Caco-2 (cell line): Measurements from ENCODE around the gene NOS3. TPM values are rescaled to one million over a fixed set of nuclear protein-coding genes. Genes with fewer than 3 reads are reported as not detected.
"Not testable (repeated sequence)": the region's sequence is repeated elsewhere in the genome, so short reads cannot be mapped to it uniquely, and the experiment has no call there.

Experiments
- BruUV-seq: library from RNA; stranded (reverse); fragments of 400-500 nt; replicated peaks from 2 replicates; lab custom pipeline; 2021; lab: Mats Ljungman, UMichigan
- CTCF ChIA-PET: fragments of 300-600 bp; sonication (Branson Sonifier 250); formaldehyde crosslinking; loops from one replicate; lab custom pipeline; 2022; ENCODE audit warnings: antibody characterized with exemption; lab: Charles Lee
- POLR2A ChIA-PET: fragments of 300-600 bp; sonication (Branson Sonifier 250); formaldehyde crosslinking; loops from one replicate; lab custom pipeline; 2022; ENCODE audit warnings: antibody characterized with exemption; lab: Charles Lee
- DNase-seq, 2 experiments: peaks; one replicate each; pipeline versions ENCODE4 v3.0.0 to v3.0.0-alpha.2; 2020 to 2022
- H3K27me3 ChIP-seq: replicated peaks from 2 replicates; pipeline ENCODE4 v1.6.0; 2011; ENCODE audit warnings: low read length; ENCODE audit not compliant: control insufficient read depth, insufficient read depth
- H3K36me3 ChIP-seq: 2 replicates; pipeline ENCODE4 v1.5.1; 2011; ENCODE audit warnings: low read length; ENCODE audit not compliant: control insufficient read depth, insufficient read depth
- H3K4me1 ChIP-seq: fragments of 250-450 bp; sonication (Bioruptor Pico); 2 replicates; pipeline ENCODE4 v1.5.1; 2020; ENCODE audit warnings: mild to moderate bottlenecking
- H3K4me3 ChIP-seq: 2 replicates; pipeline ENCODE4 v1.5.1; 2011; ENCODE audit warnings: low read depth, mild to moderate bottlenecking, control low read depth, low read length
- H3K9me3 ChIP-seq: fragments of 250-450 bp; sonication (Bioruptor Pico); 2 replicates; pipeline ENCODE4 v1.5.1; 2020; ENCODE audit warnings: mild to moderate bottlenecking, moderate library complexity
- H3K27ac Mint-ChIP-seq: one replicate; pipeline ENCODE4 v1.8.0; 2022; ENCODE audit warnings: mixed read lengths; ENCODE audit not compliant: unreplicated experiment
- H3K27me3 Mint-ChIP-seq: one replicate; pipeline ENCODE4 v1.8.0; 2022; ENCODE audit warnings: mixed read lengths; ENCODE audit not compliant: insufficient read depth, unreplicated experiment
- H3K36me3 Mint-ChIP-seq: one replicate; pipeline ENCODE4 v1.8.0; 2022; ENCODE audit warnings: mild to moderate bottlenecking, mixed read lengths; ENCODE audit not compliant: insufficient read depth, unreplicated experiment
- H3K4me1 Mint-ChIP-seq: one replicate; pipeline ENCODE4 v1.8.0; 2022; ENCODE audit warnings: low read depth, mixed read lengths; ENCODE audit not compliant: unreplicated experiment
- H3K4me3 Mint-ChIP-seq: one replicate; pipeline ENCODE4 v1.8.0; 2022; ENCODE audit warnings: mild to moderate bottlenecking, moderate library complexity, mixed read lengths; ENCODE audit not compliant: unreplicated experiment
- H3K9me3 Mint-ChIP-seq: one replicate; pipeline ENCODE4 v1.8.0; 2022; ENCODE audit warnings: mixed read lengths; ENCODE audit not compliant: unreplicated experiment
- intact Hi-C: fragments of 100-400 bp; cut with micrococcal nuclease; formaldehyde crosslinking; loops from one replicate; pipeline ENCODE4 v1.10.0; 2022; ENCODE audit not compliant: unreplicated experiment
- total RNA-seq: library from RNA; stranded (reverse); gene quantifications from 2 replicates; pipeline ENCODE4 v1.2.3, GENCODE V29; 2022
- TF ChIP-seq, protein P1 (sequence below), 2 experiments: fragments of 200-600 bp in 1 of 2; IDR thresholded peaks; 1 replicate in 1 of 2; 2 replicates in 1 of 2; pipeline versions ENCODE4 v1.5.1 to v1.8.0; 2011 to 2022; ENCODE audit warnings: antibody characterized with exemption in 1 of 2, control low read depth in 1 of 2, inconsistent platforms in 1 of 2, low read depth in 1 of 2, low read length in 1 of 2, mild to moderate bottlenecking in 1 of 2, moderate library complexity in 1 of 2; ENCODE audit not compliant: insufficient read depth in 1 of 2, severe bottlenecking in 1 of 2, unreplicated experiment in 1 of 2

NOS3 gene
- total RNA-seq, 1 experiment from 2014 or later, result 1.1 TPM

DNA sequence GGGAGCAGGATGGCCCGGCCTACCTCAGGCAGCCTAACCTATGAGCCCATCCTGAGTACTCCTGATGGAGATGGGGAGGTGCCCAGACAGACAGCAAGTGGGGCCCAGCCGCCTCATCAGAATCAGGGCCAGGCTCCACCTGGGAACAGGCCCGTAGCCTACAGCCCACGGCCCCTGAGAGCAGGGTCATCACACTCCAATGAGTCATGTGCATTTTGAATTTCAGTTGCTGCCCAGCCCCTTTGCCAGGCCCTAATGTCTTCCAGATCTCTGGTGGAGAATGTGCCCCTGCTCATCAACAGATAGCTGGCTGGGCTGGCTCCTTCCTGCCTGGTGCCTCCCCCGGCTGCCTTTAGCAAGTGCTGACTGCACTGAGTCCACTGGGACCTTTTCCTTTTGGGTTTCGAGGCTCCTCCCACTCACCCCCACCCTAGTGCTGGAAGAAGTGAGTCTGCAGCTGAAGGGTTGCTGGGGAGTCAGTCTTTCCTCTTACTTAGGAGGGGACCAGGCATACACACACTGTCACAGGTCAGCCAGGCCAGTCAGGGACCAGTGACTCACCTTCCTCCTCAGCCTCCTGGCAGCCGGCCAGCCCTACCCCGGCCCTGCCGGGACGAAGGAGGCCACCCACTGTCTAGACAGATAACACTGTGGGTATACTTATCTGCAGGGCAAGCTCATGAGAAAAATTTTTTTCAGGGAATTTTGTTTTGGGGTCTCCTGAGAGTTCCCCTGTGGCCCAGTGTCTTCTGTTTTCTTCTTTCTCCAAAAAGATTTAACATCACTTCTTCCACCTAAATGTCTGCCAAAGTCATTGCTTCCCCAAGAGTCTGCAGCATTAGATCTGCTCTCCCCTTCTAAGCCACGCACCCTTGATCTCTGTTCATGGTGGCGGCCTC lies 48.4 kb downstream of the NOS3 start:
- intact Hi-C loops, result no loop called here
- Histone ChIP-seq H3K9me3 (no peaks in the 10 kb centered on the region), H3K4me1 (peaks cover 12% of the 10 kb centered on the region), H3K27me3 (no peaks in the 10 kb centered on the region; the same call in 1 of the 2 replicates), H3K36me3 (no peaks in the 10 kb centered on the region), H3K4me3 (no peak overlapping the region)
- BruUV-seq, result no TSS peak
- no peak overlapping the region for H3K4me3 Mint-ChIP-seq
- peaks cover 5% of the 10 kb centered on the region for H3K4me1 Mint-ChIP-seq
- ChIA-PET CTCF (no interaction called here), POLR2A (no interaction called here)
- peak overlapping the region; percentile 33 for H3K27ac Mint-ChIP-seq
- H3K36me3 Mint-ChIP-seq, result peaks cover 6% of the 10 kb centered on the region
- no peaks in the 10 kb centered on the region for H3K27me3 Mint-ChIP-seq
- TF ChIP-seq, protein P1, sequence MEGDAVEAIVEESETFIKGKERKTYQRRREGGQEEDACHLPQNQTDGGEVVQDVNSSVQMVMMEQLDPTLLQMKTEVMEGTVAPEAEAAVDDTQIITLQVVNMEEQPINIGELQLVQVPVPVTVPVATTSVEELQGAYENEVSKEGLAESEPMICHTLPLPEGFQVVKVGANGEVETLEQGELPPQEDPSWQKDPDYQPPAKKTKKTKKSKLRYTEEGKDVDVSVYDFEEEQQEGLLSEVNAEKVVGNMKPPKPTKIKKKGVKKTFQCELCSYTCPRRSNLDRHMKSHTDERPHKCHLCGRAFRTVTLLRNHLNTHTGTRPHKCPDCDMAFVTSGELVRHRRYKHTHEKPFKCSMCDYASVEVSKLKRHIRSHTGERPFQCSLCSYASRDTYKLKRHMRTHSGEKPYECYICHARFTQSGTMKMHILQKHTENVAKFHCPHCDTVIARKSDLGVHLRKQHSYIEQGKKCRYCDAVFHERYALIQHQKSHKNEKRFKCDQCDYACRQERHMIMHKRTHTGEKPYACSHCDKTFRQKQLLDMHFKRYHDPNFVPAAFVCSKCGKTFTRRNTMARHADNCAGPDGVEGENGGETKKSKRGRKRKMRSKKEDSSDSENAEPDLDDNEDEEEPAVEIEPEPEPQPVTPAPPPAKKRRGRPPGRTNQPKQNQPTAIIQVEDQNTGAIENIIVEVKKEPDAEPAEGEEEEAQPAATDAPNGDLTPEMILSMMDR (IDR thresholded peaks at IDR 0.05; ENCODE audit: insufficient read depth in 1 of 2, low read depth in 1 of 2, low read length in 1 of 2, severe bottlenecking in 1 of 2, unreplicated experiment in 1 of 2), result no peak
- H3K9me3 Mint-ChIP-seq, result no peaks in the 10 kb centered on the region
- DNase-seq, result peak; percentile 43 to 71

DNA sequence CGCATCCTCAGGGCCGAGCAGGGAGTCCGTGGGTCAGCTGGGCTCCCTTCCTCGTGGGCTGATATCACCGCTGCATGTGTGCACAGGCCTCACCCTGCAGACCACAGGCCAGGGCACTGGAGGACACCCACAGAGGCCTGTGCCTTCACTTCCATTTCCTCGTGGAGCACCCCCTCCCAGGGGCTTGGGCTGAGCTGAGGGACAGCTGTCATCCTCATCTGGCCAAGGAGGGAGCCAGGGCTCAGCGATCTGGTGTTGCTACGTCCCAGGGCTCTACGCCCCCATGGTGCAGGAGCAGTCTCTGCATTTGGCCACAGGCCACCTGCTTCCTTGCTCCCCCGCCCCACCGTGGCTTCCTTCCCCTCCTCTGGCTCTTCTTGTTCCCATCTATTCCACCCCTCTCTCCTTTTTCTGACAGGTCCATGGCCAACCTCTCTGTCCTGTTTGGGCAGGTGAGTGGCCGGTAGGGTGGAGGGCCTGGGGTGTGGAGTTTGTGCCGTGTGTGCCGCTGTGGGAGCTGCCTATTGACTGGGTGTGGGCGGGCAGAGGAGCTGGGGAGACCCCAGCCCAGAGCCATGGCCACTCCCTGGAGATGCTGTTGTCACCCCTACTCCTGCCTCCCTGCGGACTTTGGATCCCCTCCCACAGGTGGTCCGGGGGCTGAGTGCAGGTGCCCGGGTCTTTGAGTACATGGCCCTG lies 49.2 kb downstream of the NOS3 start:
- Mint-ChIP-seq H3K27me3 (no peaks in the 10 kb centered on the region), H3K4me1 (peaks cover 5% of the 10 kb centered on the region), H3K4me3 (no peak overlapping the region), H3K36me3 (peaks cover 6% of the 10 kb centered on the region), H3K9me3 (no peaks in the 10 kb centered on the region), H3K27ac (peak overlapping the region; percentile 33)
- BruUV-seq, result no TSS peak
- DNase-seq, result no peak
- H3K36me3 ChIP-seq, result no peaks in the 10 kb centered on the region
- intact Hi-C loops, result no loop called here
- CTCF ChIA-PET, result no interaction called here
- TF ChIP-seq, protein P1 (IDR thresholded peaks at IDR 0.05; ENCODE audit: insufficient read depth in 1 of 2, low read depth in 1 of 2, low read length in 1 of 2, severe bottlenecking in 1 of 2, unreplicated experiment in 1 of 2), result no peak
- POLR2A ChIA-PET, result no interaction called here
- no peak overlapping the region for H3K4me3 ChIP-seq
- H3K4me1 ChIP-seq, result peaks cover 12% of the 10 kb centered on the region
- no peaks in the 10 kb centered on the region for H3K9me3 ChIP-seq
- H3K27me3 ChIP-seq, result no peaks in the 10 kb centered on the region; the same call in 1 of the 2 replicates

DNA sequence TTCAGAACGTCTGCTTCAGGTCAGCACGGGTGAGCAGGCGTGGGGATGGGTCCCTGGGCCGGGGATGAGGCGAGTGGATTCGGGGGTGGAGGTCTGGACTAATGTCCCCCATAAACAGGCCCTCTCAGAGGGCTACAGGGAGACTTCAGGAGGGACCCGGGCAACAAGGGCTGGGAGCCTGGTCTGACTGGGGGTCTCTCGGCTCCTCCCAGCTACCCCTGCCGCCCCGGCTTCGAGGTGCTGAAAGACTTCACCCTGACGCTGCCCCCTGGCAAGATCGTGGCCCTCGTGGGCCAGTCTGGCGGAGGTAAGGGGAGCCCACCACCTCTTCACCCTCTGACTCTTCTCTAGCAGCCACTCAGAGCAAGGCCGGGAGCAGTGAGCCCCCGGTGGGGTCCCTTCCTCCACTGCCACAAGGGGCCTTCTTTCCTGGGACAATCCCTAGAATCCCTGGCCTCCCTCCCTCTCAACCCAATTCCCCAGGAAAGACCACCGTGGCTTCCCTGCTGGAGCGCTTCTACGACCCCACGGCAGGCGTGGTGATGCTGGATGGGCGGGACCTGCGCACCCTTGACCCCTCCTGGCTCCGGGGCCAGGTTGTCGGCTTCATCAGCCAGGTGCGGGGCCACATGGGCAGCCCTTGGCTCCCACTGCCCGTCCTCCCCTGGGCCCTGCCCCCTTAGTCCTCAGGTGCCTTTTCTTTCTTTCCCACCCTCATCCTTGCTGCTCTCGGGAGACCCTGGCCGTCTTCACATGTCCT lies 50.0 kb downstream of the NOS3 start:
- ChIA-PET POLR2A (no interaction called here), CTCF (no interaction called here)
- H3K4me3 ChIP-seq, result no peak overlapping the region
- BruUV-seq, result no TSS peak
- Mint-ChIP-seq H3K36me3 (peaks cover 6% of the 10 kb centered on the region), H3K4me3 (no peak overlapping the region), H3K27me3 (no peaks in the 10 kb centered on the region), H3K4me1 (peaks cover 5% of the 10 kb centered on the region), H3K9me3 (no peaks in the 10 kb centered on the region), H3K27ac (no peak overlapping the region)
- no peak for DNase-seq
- H3K4me1 ChIP-seq, result peaks cover 12% of the 10 kb centered on the region
- no peaks in the 10 kb centered on the region for H3K9me3 ChIP-seq
- no peaks in the 10 kb centered on the region for H3K36me3 ChIP-seq
- H3K27me3 ChIP-seq, result no peaks in the 10 kb centered on the region; the same call in 1 of the 2 replicates
- TF ChIP-seq, protein P1 (IDR thresholded peaks at IDR 0.05; ENCODE audit: insufficient read depth in 1 of 2, low read depth in 1 of 2, low read length in 1 of 2, severe bottlenecking in 1 of 2, unreplicated experiment in 1 of 2), result no peak
- intact Hi-C loops, result no loop called here

DNA sequence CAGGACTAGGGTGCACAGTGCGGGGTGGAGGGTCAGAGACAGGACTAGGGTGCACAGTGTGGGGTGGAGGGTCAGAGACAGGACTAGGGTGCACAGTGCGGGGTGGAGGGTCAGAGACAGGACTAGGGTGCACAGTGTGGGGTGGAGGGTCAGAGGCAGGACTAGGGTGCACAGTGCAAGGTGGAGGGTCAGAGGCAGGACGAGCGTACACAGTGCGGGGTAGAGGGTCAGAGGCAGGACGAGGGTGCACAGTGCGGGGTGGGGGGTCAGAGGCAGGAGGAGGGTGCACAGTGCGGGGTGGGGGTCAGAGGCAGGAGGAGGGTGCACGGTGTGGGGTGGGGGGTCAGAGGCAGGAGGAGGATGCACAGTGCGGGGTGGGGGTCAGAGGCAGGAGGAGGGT lies 52.6 kb downstream of the NOS3 start:
- H3K27ac Mint-ChIP-seq, H3K27me3 ChIP-seq, H3K4me1 Mint-ChIP-seq, H3K4me3 Mint-ChIP-seq, DNase-seq, H3K4me3 ChIP-seq, CTCF ChIA-PET, H3K36me3 ChIP-seq, H3K9me3 ChIP-seq, intact Hi-C loops, H3K36me3 Mint-ChIP-seq, H3K9me3 Mint-ChIP-seq, H3K27me3 Mint-ChIP-seq, POLR2A ChIA-PET, BruUV-seq: not testable (repeated sequence)
- H3K4me1 ChIP-seq, result peaks cover 12% of the 10 kb centered on the region
